A673 (cell line): ENCODE data around the gene CST9.

Experiments used
- CTCF ChIP-seq: fragments of 300-800, 200-600 bp; sonication (generic); conservative IDR thresholded peaks from 2 replicates; pipeline ENCODE4 v1.5.1; 2017; ENCODE audit warnings: low read depth, mild to moderate bottlenecking, antibody characterized with exemption, low read length, moderate library complexity, mixed read lengths
- EZH2 ChIP-seq: fragments of 200-600 bp; sonication (generic); IDR thresholded peaks from 2 replicates; pipeline ENCODE4 v1.6.1; 2017; ENCODE audit warnings: borderline replicate concordance, low read depth, mild to moderate bottlenecking, mixed read lengths, antibody characterized with exemption, low read length; ENCODE audit not compliant: poor library complexity, severe bottlenecking

GRCh38 chr20:23554401-23554800 is 51.3 kb downstream of the CST9 start:
- TF ChIP-seq EZH2 = no peak
- TF ChIP-seq CTCF = no peak
